NCI-H82 treated with DMSO at 0.1 percent for 48 hours (cell line): ENCODE results near the gene RASGEF1C.

ENCODE experiments used
- DNase-seq: peaks from one replicate; lab custom pipeline; 2025; ENCODE audit not compliant: unreplicated experiment; lab: John Stamatoyannopoulos, UW

Gene RASGEF1C

DNA sequence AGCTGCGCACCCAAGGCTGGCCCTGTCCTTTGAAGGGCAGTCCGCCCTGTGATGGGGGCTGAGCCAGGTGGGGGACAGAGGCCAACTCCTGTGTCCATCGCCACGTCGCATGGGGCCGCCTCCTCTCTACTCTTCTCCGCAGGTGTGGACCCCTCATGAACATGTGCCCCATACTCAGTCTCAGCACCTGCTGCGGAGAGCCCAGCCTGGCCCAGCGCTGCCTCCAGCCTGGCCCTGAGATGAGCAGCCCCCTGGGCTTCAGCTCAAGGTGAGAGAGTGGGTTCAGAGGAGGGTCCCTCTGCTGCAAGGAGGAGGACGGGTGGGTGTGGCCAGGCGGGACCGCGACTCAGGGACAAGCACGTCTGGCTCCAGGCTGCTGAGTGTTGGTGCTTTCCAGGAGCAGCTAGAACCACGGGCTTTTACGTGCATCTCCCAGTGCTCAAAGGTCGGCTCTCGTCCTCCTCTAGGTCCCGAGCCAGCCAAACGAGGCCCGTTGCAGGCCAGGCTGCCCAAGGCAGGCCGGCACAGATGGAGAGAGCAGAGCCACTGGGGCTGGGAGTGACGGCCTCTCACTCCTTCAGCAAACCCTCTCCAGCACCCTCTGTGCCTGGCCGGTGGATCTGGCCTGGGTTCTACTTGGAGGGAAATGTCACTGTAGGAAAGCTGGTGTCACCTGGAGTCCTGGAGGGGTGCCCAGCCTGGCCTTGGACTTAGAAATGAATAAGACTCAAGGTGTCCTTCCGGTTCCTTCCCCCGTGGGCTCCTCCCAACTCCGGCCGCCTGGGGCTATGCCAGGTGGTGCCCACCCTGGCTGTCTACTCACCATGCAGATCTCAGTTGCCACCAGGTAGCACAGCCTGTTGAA, 88.5 kb downstream of the RASGEF1C start:
- DNase-seq, result no peak

DNA sequence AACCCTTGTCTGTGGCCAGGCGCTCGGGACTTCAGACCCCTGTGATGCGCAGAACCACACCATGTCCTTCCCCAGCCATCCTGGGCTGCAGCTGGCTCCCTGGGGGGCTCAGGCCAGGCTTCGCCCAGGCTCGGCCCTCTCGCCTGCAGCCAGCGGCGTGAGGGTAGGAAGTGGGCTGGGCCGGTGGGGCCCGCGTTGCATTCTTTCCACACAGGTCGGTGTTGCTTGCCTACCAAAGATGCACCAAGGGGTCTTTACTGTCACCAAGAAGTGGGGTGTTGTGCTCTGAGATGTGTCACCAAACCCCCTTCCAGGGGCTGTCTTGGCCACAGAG, 89.1 kb downstream of the RASGEF1C start:
- DNase-seq, result no peak

DNA sequence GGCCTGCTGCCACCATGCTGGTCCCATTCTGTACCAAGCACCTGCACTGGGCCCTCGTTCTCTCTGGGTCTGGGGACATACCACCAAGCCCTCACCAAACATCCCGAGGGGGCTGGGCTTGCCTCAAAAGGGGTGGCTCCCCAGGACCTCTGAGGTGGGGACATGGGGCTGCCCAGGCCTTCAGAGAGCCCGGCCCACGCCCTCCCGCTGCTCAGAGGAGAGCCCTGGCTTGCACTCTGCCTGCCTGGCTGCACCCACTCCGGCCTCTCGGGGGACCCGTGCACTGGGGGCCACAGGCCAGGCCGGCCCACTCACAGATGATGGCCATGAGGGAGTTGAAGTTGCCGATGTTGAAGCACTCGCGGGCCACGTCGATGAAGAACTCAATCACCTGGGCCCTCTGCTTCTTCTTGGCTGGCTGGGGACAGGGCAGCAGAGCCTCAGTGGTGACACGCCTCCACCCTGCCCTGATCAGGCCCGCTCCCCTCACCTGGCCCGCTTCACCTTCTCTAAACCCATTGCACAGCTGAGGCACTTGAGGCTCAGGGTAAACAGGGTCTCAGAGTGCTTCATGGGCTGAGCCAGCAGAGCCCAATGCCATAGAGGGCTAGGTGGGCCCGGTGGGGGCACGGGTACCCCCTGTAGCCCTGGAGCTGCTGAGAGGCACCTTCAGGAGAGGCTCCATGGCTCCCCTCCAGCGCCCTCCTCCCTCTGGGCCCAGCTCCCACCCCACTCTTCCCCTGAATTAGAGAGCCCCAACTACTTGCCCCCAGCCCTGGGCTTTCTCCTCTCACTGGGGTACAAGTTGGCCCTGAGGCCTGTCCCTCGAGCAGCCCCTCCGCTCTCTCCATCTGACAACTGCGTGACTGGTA, 89.7 kb downstream of the RASGEF1C start:
- DNase-seq, result no peak

DNA sequence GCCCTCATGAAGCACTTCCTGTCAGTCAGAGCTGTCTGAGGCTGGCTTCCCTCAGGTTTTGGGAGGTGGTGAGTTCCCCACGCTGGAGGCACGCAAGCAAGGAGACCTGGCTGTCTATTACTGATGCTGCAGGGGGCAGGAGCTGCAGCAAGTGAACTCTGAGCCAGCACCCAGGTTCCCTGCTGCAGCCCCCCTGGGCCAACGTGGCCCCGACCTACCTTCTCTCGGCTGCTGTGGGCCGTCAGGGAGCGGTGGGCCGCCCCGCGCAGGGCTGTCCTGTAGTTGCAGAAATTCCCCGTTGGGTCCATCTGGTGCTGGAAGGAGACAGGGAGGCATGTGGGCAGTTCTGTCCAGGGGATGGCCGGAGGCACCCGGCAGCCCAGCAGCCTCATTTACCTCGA, 90.6 kb downstream of the RASGEF1C start:
- no peak for DNase-seq

DNA sequence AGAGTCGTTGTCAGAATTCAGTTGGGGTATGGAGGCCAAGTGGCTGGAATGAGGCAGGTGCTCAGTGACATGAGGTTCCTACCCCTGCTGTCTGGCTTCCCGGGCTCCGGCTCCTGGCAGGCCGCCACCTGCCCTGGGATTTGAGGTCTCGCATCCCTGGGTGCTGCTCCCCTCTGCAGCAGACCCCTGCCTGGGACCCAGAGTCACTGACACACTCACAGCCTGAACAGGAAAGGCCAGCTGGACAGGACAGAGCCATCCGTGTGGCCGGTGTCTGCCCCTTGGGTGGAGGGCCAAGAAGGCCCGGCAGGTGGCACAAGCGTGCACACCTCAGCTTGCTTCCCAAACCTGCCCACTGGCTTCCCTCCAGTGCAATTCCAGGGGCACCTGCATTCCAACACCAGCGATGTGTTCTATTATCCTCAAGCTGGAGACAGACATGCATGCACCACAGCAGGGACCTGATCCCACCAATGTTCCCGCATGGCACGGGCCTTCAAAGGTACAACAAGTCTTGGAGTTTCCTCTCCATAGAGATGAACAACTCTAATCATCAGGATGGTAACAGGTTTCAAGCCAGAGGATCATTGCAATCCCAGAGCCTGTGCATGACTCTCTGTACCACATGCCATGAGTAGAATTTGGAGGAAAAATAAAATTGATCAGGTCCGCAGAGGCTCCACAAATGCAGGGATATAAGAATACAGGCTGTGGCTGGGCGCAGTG, 91.8 kb downstream of the RASGEF1C start:
- DNase-seq, result no peak

DNA sequence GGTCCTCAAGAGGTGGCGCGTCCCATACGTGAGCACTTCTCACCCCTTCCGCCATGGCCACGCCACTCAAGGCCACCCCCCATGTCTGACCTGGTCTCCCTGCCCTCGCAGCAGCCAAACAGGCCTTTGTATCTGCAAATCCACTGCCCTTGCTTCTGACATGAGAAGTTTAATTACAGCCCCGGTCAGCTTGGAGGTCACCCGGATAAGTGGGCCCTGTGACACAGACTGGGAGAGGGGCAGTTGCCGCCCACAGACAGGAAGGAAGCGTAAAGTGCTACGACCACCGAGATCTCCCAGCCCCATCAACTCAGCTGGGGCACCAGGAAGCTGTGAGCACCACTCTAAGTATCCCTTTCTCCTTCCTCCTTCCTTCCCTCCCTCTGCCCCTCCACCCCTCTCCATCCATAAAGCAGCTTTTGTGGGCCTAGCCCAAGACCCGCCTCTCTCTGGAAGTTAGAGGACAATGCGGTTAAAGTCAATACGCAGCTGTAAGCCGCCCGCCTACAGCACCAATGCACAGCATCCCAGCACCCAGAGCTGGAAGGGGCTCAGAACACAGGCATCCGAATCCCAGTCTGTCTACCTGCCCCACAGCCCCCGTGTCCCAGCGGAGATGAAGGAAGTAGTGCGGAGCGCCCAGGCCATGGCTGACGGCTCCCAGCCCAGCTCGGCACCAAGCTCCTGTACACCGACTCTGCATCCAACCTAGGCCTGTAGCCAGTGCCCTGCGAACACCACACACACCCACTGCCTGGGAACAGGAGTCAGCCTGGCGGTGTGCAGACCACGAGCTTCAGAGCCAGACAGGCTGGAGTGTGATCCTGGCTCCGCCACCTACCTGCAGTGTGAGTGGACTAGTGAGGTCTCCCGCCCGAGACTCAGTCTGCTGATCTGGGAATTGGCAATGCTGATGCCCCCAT, 92.7 kb downstream of the RASGEF1C start:
- DNase-seq, result no peak

DNA sequence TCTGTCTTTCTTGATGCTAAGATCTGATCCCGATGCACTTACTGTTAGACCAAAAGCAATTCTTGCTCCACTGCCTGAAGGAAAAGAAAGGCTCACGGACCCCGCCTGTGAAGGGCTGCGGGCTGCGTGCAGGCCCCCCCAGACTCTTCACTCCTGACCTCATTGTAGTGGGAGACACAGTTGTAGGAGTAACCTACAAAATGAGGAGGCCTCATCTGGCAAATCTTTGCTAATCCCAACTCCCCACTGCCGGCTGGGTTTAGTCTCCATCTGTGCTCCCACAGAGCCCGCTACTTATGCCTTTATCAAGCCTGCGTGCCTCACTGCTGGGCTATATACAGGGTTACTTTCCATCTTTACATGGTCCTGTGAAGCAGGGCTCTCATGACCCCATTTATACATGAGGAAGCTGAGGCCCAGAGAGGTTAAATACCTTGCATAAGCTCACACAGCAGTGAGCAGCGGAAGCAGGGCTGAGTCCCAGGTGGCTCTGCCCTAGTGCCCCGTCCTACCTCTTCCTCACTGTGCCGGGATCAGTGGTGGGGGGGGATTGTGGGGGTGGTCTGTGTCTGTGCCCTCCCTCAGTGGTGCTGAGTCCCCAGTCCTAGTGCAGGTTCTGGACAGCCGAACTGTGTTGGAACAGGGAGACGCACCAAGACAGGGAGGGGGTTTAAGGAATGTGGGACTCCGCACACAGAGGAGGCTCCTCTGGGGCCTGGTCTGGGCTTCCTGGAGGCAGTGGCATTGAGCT, 93.5 kb downstream of the RASGEF1C start:
- peak; percentile 34 for DNase-seq

DNA sequence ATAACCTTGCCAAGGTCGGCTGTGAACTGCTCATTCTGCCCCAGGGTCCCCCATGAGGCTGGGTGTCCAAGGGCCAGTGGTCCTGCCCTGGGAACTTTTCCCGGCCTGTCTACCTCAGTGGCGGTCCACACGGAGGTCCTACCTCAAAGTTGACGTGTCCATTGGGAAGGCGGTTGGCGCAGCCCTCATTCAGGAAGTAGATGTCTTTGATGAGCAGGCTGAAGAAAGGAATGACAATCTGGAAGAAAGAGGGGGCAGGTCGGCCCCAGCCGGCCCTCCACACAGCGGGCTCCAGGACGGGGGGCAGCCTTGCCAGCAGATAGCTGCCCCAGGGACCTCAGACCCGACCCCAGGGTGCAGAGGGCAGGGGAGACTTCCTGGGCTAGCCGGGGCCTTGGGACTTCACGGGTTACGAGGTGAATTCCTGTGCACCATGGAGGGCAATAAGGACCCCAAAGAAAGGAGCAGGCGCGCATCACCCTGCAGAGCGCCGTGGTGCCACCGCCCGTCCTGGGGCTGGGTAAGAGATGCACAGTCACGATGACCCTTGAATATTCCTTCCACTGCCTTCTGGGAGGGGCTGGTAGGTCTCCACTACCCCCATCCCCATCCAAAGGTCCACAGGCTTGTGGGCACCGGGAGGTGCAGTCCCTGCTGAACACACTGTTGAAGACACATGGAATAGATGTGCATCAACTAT, 94.6 kb downstream of the RASGEF1C start:
- DNase-seq, result no peak

DNA sequence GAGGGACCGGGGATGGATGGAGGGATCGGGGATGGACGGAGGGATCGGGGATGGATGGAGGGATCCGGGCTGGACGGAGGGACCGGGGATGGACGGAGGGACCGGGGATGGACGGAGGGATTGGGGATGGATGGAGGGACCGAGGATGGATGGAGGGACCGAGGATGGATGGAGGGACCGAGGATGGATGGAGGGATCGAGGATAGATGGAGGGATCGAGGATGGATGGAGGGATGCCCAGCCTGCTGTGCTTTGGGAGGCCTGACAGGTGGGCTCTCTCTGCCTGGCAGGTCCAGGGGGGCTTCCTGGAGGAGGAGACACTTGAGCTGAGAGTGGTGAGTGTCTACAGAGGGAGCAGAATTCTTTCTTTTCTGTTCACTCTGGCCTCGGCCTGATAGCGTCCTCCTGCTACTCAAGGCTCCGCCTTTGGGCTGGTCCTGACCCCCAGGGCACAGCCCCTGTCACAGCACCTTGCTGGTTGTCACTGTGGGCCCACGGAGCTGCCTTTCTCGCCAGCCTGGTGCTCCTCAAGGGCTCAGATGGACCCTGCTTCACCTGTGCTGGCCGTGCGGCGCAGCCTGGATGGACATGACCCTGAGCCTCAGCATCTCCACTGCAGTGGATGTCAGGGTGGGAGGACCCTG, 95.2 kb downstream of the RASGEF1C start:
- DNase-seq, result no peak

DNA sequence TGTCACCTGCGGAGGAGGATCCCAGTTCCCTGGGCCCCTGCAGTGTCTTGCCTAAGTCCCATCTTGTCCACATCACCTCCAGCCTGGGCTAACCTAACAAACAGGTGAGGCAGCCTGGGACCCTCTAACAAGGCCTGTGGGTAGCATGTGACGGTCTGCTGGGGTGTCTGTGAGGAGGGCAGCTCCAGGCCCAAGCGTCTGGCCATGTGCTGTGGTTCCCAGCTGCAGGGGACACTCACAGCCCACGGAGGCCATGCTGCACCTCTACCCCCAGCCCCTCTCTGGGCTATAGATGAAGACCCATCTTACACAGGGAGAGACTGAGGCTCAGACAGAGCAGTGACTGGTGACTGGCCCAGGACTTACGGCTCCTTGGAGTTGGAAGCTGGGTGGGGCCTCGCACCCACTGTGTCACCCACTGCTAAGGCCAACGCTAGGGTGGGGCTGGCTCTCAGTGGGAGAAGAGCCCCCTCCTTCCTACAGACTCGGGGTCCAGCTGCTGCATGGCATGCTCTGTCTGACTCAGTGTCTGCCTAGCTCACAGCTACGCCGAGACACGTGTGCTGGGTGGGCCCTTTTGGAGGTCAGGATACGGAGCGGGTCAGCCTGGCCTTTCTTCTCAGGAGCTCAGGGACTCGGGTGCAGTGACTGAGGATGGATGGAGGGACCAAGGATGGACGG, 96.7 kb downstream of the RASGEF1C start:
- no peak for DNase-seq

DNA sequence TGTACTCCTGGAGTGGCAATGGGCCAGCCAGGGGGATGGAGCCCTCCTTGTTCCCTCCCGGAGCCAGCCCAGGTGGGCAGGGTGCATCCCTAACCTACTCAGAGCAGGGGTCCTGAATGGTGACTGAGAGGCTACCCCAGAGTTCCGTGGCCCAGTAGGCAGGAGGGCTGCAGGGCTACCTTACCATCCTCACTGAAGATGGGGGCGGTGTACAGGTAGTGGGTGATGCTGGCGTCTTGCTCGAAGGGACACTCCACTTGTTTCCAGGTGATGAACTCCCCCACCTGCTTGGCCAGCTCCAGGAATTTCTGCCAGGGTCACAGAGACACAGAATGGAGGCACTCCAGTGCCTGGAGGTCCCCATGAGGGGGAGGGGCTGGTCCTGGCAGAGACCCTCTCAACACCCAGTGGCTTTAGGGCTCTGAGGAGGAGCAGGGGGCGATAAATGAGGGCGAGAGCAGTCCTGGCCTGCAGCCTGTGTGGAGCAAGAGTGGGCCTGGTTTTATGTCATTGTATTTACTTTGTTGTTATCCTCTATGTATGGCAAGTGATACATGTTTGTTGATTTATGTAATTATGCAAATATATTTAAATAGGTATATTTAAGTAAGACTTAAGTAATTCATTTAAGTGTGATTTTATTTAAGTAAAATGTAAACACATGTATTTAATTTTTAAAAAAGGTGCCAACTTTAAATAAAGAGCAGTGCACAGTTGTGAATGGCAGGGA, 97.6 kb downstream of the RASGEF1C start:
- DNase-seq, result no peak

DNA sequence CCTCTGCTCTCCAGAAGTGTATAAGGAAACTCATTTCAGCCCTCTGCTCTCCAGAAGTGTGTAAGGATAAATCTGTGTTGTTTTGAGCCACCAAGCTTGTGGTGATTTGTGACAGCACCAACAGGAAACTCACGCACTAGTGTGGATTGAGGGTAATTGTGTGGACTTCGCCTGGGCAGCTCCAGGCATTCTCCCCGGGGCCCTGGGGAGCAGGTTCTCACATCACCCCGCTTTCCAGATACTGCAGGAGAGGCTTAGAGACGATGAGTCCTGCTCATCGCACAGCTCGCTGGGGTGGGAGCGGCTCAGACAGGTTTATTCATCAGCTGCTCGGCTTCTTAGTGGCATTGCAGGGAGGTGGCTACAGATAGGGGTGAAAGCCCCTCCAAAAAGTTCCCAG, 99.1 kb downstream of the RASGEF1C start:
- DNase-seq, result no peak

DNA sequence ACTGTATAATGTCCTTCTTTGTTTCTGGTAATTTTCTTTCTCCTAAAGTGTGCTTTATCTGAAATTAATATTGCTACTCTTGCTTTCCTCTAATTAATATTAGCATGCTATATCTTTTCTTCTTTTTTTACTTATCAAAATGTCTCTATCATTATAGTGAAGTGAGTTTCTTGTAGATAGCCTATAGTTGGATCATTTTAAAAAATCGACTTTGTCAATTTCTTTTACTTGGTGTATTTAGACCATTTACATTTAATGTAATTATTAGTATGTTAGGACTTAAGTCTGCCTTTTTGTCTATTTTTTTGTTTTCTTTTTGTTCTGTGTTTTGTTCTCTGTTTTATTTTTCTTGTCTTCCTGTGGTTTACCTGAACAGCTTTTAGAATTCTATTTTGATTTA, 102.0 kb downstream of the RASGEF1C start:
- no peak for DNase-seq

DNA sequence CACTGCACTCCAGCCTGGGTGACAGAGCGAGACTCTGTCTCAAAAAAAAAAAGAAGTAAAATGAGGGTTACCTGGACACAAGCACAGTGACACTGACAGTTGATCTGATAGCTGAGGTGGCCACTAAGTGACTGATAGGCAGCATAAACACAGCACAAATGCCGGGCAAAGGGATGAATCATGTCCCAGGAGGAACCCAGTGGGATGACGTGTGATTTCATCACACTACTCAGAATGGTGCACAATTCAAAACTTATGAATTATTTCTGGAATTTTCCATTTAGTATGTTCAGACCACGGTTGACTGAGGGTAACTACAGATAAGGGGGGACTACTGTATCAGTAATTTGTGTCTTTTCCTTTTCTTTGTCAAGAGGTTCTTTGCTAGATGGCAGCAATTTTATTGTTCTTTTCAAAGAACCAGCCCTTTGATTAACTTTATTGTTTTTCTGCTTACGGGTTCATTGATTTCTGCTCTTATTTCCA, 103.1 kb downstream of the RASGEF1C start:
- DNase-seq, result no peak

DNA sequence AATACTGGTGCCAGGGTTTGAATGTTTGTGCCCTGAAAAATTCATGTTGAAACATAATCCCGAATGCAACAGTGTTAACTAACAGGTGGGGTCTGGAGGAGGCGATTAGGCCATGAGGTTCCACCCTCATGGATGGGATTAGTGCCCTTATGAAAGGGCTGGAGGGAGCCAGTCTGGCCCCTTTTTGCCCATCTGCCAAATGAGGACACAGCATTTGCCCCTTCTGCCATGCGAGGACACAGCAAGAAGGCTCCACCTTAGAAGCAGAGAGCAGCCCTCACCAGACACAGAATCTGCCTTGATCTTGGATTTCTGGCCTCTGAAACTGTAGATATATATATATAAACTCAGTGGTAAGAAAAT, 104.9 kb downstream of the RASGEF1C start:
- DNase-seq, result peak; percentile 77

DNA sequence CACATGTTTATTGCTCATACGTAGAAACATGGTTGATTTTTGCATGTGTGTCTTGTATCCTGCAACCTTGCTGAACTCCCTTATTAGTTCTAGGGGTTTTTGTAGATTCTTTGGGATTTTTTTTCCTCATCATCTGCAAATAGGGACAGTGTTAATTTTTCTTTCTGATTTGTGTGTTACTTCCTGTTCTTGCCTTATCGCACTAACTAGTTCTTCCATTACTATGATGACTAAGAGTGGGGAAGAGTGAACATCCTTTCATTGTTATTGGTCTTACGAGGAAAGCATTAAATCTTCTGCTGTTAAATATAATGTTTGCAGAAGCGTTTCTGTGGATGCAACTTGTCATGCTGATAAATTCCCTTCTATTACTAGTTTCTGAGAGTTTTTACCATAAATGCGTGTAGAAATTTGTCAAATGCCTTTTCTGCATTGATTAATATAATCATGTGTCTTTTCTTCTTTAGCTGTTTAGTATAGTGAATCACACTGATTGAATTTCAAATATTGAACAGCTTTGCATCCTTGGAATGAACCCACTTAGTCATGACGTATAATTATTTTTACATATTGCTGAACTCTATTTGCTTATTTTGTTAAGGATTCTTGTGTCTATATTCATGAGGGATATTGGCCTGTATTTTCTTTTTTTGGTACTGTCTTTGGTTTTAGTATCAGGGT, 105.4 kb downstream of the RASGEF1C start:
- DNase-seq, result no peak

DNA sequence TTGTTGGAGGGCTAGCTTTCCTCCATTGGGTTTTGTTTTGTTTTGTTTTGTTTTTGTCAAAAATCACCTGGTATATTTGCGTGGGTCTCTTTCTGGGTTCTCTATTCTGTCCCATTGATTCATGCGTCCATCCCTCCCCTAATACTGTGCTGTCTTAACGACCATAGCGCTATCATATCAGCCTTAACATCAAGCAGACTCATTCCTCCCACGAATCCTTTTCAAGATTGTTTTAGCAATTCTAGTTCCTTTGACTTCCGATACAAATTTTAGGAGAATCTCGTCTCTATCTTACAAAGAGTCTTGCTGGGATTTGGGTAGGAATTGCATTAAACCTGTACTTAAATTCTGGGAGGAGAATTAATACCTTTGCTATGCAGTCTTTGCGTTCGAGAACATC, 106.4 kb downstream of the RASGEF1C start:
- DNase-seq, result no peak
